H9 (cell line): Measurements from ENCODE around the gene SLC33A1. TPM values are rescaled to one million over a fixed set of nuclear protein-coding genes. Genes with fewer than 3 reads are reported as not detected.

Source experiments
- DNase-seq: peaks from one replicate; pipeline ENCODE4 v3.0.0-alpha.2; 2017
- H2AFZ ChIP-seq: one replicate; pipeline ENCODE4 v1.6.1; 2013; ENCODE audit warnings: mild to moderate bottlenecking, low read length, control low read depth, moderate library complexity
- H2AK5ac ChIP-seq: 2 replicates; pipeline ENCODE4 v1.6.1; 2013; ENCODE audit warnings: low read length, control low read depth, mixed read lengths; ENCODE audit not compliant: insufficient read length
- H2BK120ac ChIP-seq: one replicate; pipeline ENCODE4 v1.6.1; 2013; ENCODE audit warnings: low read depth, mild to moderate bottlenecking, low read length, control low read depth, inconsistent platforms; ENCODE audit not compliant: poor library complexity, severe bottlenecking
- H2BK12ac ChIP-seq: 2 replicates; pipeline ENCODE4 v1.6.1; 2013; ENCODE audit warnings: low read length, control low read depth, mixed read lengths, low read depth; ENCODE audit not compliant: insufficient read length
- H2BK15ac ChIP-seq: 2 replicates; pipeline ENCODE4 v1.6.1; 2013; ENCODE audit warnings: low read depth, low read length, control low read depth
- H2BK20ac ChIP-seq: one replicate; pipeline ENCODE4 v1.6.1; 2013; ENCODE audit warnings: low read depth, mild to moderate bottlenecking, low read length, control low read depth, inconsistent platforms; ENCODE audit not compliant: poor library complexity, severe bottlenecking
- H2BK5ac ChIP-seq: 2 replicates; pipeline ENCODE4 v1.6.1; 2013; ENCODE audit warnings: low read length, control low read depth, mixed read lengths; ENCODE audit not compliant: insufficient read length
- H3K14ac ChIP-seq: 2 replicates; pipeline ENCODE4 v1.6.1; 2013; ENCODE audit warnings: low read length, control low read depth; ENCODE audit not compliant: insufficient read depth
- H3K18ac ChIP-seq: 2 replicates; pipeline ENCODE4 v1.6.1; 2013; ENCODE audit warnings: low read depth, mild to moderate bottlenecking, mixed read lengths, low read length, control low read depth; ENCODE audit not compliant: insufficient read length
- H3K23ac ChIP-seq: 2 replicates; pipeline ENCODE4 v1.6.1; 2013; ENCODE audit warnings: low read length, control low read depth, mixed read lengths, low read depth; ENCODE audit not compliant: insufficient read length
- H3K23me2 ChIP-seq: 2 replicates; pipeline ENCODE4 v1.6.1; 2013; ENCODE audit warnings: low read depth, mild to moderate bottlenecking, mixed read lengths, low read length, control low read depth; ENCODE audit not compliant: insufficient read length, poor library complexity, severe bottlenecking
- H3K27ac ChIP-seq: 2 replicates; pipeline ENCODE4 v1.5.1; 2013; ENCODE audit warnings: low read length, control low read depth, mixed read lengths, low read depth; ENCODE audit not compliant: insufficient read length
- H3K27me3 ChIP-seq: 2 replicates; pipeline ENCODE4 v1.6.1; 2013; ENCODE audit warnings: low read length, control low read depth, inconsistent platforms; ENCODE audit not compliant: insufficient read depth
- H3K4ac ChIP-seq: 2 replicates; pipeline ENCODE4 v1.6.1; 2013; ENCODE audit warnings: low read depth, mild to moderate bottlenecking, control low read depth, inconsistent platforms, low read length, moderate library complexity
- H3K4me1 ChIP-seq: 2 replicates; pipeline ENCODE4 v1.6.1; 2013; ENCODE audit warnings: low read length, control low read depth, inconsistent platforms; ENCODE audit not compliant: insufficient read depth
- H3K4me2 ChIP-seq: 2 replicates; pipeline ENCODE4 v1.6.1; 2013; ENCODE audit warnings: low read length, control low read depth, mixed read lengths; ENCODE audit not compliant: insufficient read length, insufficient read depth
- H3K56ac ChIP-seq: 2 replicates; pipeline ENCODE4 v1.6.1; 2013; ENCODE audit warnings: low read depth, mild to moderate bottlenecking, mixed read lengths, low read length, control low read depth; ENCODE audit not compliant: insufficient read length
- H3K79me1 ChIP-seq: 2 replicates; pipeline ENCODE4 v1.6.1; 2013; ENCODE audit warnings: low read depth, mild to moderate bottlenecking, moderate library complexity, low read length, control low read depth, inconsistent platforms; ENCODE audit not compliant: insufficient read depth, poor library complexity, severe bottlenecking
- H3K79me2 ChIP-seq: 2 replicates; pipeline ENCODE4 v1.6.1; 2013; ENCODE audit warnings: low read length, control low read depth, inconsistent platforms; ENCODE audit not compliant: insufficient read depth
- H3K9ac ChIP-seq: 2 replicates; pipeline ENCODE4 v1.6.1; 2013; ENCODE audit warnings: low read length, control low read depth, mixed read lengths; ENCODE audit not compliant: insufficient read length; ENCODE audit errors: extremely low read depth
- H3K9me3 ChIP-seq: one replicate; pipeline ENCODE4 v1.6.1; 2013; ENCODE audit warnings: low read depth, low read length, inconsistent platforms; ENCODE audit not compliant: control insufficient read depth
- H3T11ph ChIP-seq: one replicate; pipeline ENCODE4 v1.6.1; 2013; ENCODE audit warnings: mild to moderate bottlenecking, low read length, control low read depth, inconsistent platforms
- H4K20me1 ChIP-seq: one replicate; pipeline ENCODE4 v1.6.1; 2013; ENCODE audit not compliant: control insufficient read depth, insufficient read length, insufficient read depth
- H4K5ac ChIP-seq: 2 replicates; pipeline ENCODE4 v1.6.1; 2013; ENCODE audit warnings: low read depth, mild to moderate bottlenecking, mixed read lengths, low read length, control low read depth; ENCODE audit not compliant: insufficient read length
- H4K8ac ChIP-seq: replicated peaks from 2 replicates; pipeline ENCODE4 v1.6.1; 2013; ENCODE audit warnings: low read length, control low read depth, mixed read lengths, low read depth; ENCODE audit not compliant: insufficient read length
- H4K91ac ChIP-seq: 2 replicates; pipeline ENCODE4 v1.6.1; 2013; ENCODE audit warnings: low read depth, mild to moderate bottlenecking, moderate library complexity, mixed read lengths, low read length, control low read depth; ENCODE audit not compliant: insufficient read length
- H3K27ac Mint-ChIP-seq, 3 experiments: 2 replicates in 2 of 3; 3 replicates in 1 of 3; pipeline ENCODE4 v1.8.0; 2020 to 2021; ENCODE audit warnings: mixed read lengths in 3 of 3, mild to moderate bottlenecking in 1 of 3, moderate library complexity in 1 of 3
- H3K27me3 Mint-ChIP-seq: 2 replicates; pipeline ENCODE4 v1.8.0; 2021; ENCODE audit warnings: low read depth, mild to moderate bottlenecking, moderate library complexity, mixed read lengths
- H3K36me3 Mint-ChIP-seq, 3 experiments: 2 replicates in 2 of 3; 3 replicates in 1 of 3; pipeline ENCODE4 v1.8.0; 2020 to 2021; ENCODE audit warnings: low read depth in 3 of 3, mixed read lengths in 3 of 3; ENCODE audit not compliant: insufficient read depth in 1 of 3
- H3K4me1 Mint-ChIP-seq, 2 experiments: 2 replicates each; pipeline ENCODE4 v1.8.0; 2020; ENCODE audit warnings: mixed read lengths in 2 of 2
- H3K4me3 Mint-ChIP-seq, 2 experiments: 2 replicates in 1 of 2; 3 replicates in 1 of 2; pipeline ENCODE4 v1.8.0; 2020 to 2021; ENCODE audit warnings: mild to moderate bottlenecking in 2 of 2, mixed read lengths in 2 of 2, moderate library complexity in 1 of 2
- H3K9me3 Mint-ChIP-seq, 2 experiments: 2 replicates in 1 of 2; 3 replicates in 1 of 2; pipeline ENCODE4 v1.8.0; 2020; ENCODE audit warnings: mild to moderate bottlenecking in 2 of 2, mixed read lengths in 2 of 2, moderate library complexity in 1 of 2
- CTCF ChIP-seq: fragments of 200-600 bp; sonication (generic); conservative IDR thresholded peaks from 3 replicates; pipeline ENCODE4 v1.8.0; 2021; ENCODE audit warnings: antibody characterized with exemption, mild to moderate bottlenecking
- WGBS: extraction: QIAGEN DNeasy Blood & Tissue Kit; methylation state at CpG from one replicate; pipeline ENCODE4 v1.1.7; 2013; ENCODE audit warnings: missing lambda C conversion rate, low lambda C conversion rate, mixed read lengths; ENCODE audit not compliant: insufficient read length; ENCODE audit errors: extremely low coverage; 5-methylcytosine and 5-hydroxymethylcytosine counted together
- total RNA-seq: library from RNA; stranded (reverse); gene quantifications from 2 replicates; pipeline ENCODE4 v1.2.1, GENCODE V29; 2021

The SLC33A1 gene
- total RNA-seq, 1 experiment from 2014 or later = 15.0 TPM

GRCh38 chr3:155771126-155771525 is 83.1 kb downstream of the SLC33A1 start:
- peaks cover 0 to 5% of the 10 kb centered on the region in 2 experiments; a peak in 2 of 4 replicates for H3K4me1 Mint-ChIP-seq
- no peaks in the 10 kb centered on the region for H3K79me2 ChIP-seq
- H2BK15ac ChIP-seq = no peak overlapping the region
- H3K56ac ChIP-seq = no peak overlapping the region
- no peak overlapping the region for H3K4me3 Mint-ChIP-seq
- no peak for TF ChIP-seq CTCF
- no peaks in the 10 kb centered on the region for H3K27me3 Mint-ChIP-seq
- no peaks in the 10 kb centered on the region for H3K27me3 ChIP-seq
- peaks cover 11 to 28% (median 21%) of the 10 kb centered on the region in 3 experiments; a peak in 6 of 7 replicates for H3K36me3 Mint-ChIP-seq
- H3K4me1 ChIP-seq = no peaks in the 10 kb centered on the region
- no peak for DNase-seq
- no peak overlapping the region for H2BK20ac ChIP-seq
- no peak overlapping the region for H2AFZ ChIP-seq
- H3K23me2 ChIP-seq = no peaks in the 10 kb centered on the region
- no peak overlapping the region for H3K4me2 ChIP-seq
- no peak overlapping the region for H3K18ac ChIP-seq
- H4K5ac ChIP-seq = no peak overlapping the region
- H4K91ac ChIP-seq = no peak overlapping the region
- H3K4ac ChIP-seq = no peak overlapping the region
- H2BK120ac ChIP-seq = no peak overlapping the region
- no peaks in the 10 kb centered on the region for H3K9me3 ChIP-seq
- no peak overlapping the region for H3K14ac ChIP-seq
- H3K9me3 Mint-ChIP-seq = peaks cover 8 to 14% of the 10 kb centered on the region in 2 experiments
- H2BK12ac ChIP-seq = no peak overlapping the region
- H3K27ac Mint-ChIP-seq = no peak overlapping the region
- no peak overlapping the region for H2BK5ac ChIP-seq
- H4K8ac ChIP-seq = no peak overlapping the region
- H3K23ac ChIP-seq = no peak overlapping the region
- H3K27ac ChIP-seq = no peak overlapping the region
- no CpG with 5 or more reads among the region's 6 CpGs for WGBS
- H3K9ac ChIP-seq = no peak overlapping the region
- H3T11ph ChIP-seq = no peak overlapping the region
- H4K20me1 ChIP-seq = no peaks in the 10 kb centered on the region
- no peak overlapping the region for H2AK5ac ChIP-seq
- no peaks in the 10 kb centered on the region for H3K79me1 ChIP-seq

Other genes starting within 250 kb of the SLC33A1 start
- 17.8 and 19.0 TPM in 2 replicates for gene PLCH1, start 109.4 kb downstream of the SLC33A1 start, total RNA-seq
- 2.3 and 2.9 TPM in 2 replicates for gene C3orf33, start 48.1 kb downstream of the SLC33A1 start, total RNA-seq
- gene GMPS, start 16.2 kb upstream of the SLC33A1 start, total RNA-seq = 136 and 142 TPM in 2 replicates